ENCODE measurements around the gene PHLDA2. TPM values are rescaled to one million over a fixed set of nuclear protein-coding genes. Genes with fewer than 3 reads are reported as not detected.
"Not testable (repeated sequence)": the region's sequence is repeated elsewhere in the genome, so short reads cannot be mapped to it uniquely, and the experiment has no call there.

Gene PHLDA2
- polyA plus RNA-seq, 5 donors: 0.19 to 1.9 (median 0.76) TPM; not detected in 1

- DNase-seq: no peak
These were observed 16.6 kb upstream of the PHLDA2 start for GRCh38 chr11:2945757-2946287.

DNA sequence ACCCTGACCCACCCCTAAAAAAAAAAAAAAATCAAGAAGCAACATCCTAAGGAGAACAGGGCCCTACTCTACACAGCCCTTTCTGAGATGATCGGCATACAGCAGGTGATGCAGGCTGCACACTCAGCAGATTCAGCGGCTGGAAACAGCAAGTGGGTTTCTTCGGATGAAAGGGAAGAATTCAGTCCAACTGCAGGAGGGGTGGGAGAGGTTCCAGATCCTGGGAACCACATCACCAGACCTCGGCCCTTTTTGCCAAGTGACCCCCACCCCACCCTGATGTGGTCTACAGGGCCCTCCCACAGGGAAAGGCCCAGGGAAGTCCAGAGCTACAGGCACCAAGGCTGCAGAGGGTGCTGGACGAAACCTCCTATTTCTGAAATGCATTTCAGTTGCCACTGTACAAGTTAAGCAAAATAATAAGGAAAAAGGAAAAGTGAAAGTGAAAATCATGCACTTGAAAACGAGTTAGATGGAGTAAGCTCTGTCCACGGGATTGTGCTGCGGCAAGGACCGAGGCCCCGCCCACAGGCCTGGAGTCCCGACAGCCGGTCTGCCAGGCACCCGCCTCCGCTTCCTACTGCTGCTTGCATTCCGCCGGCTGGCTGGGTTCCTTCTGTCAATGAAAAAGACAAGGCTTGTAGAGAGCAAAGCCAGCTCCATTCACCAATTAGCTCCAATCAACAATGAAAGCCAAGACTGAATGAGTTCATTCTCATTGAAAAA, 16.0 kb upstream of the PHLDA2 start:
- peak; percentile 84 to 86 for DNase-seq

DNA sequence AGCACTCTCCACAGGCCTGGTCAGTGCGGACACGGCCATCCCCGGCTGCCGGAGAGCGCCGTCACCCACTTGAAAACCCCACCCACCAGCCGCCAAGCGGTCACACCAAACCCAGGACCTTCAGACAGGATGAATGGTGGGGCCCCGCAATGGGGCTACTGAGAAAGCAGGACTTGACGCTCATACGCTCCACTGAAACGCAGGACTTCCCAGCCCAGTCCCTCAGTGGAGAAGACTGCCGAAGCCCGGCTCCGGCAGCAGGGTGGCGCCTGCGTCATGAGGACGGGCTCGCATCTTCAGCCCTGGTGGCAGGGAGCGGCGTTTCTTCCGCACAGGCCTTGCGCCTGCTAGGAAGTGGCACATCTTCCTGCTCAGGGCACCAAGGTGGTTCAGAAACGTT, 15.3 kb upstream of the PHLDA2 start:
- DNase-seq: no peak

DNA sequence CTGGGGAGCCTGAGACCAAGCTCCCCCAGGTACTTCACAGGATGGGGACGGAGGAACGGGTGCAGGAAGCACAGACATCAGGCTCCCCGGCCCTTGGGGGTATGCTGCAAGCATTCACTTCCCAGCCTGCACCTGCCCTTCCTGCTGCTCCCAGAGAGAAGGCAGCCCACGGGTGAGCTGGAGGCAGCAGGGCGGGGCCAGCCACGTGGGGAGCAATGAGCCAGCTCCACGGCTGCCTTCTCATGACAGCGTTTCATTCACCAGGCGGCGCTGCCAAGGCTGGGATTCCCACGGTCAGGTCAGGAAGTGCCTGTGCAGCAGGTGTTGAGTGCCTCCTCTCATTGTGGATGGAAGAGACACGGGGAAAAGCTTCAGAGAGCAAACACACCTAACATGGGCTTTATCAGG, 14.5 kb upstream of the PHLDA2 start:
- DNase-seq: no peak

GRCh38 chr11:2942872-2943710, 13.9 kb upstream of the PHLDA2 start:
- DNase-seq: no peak

DNA sequence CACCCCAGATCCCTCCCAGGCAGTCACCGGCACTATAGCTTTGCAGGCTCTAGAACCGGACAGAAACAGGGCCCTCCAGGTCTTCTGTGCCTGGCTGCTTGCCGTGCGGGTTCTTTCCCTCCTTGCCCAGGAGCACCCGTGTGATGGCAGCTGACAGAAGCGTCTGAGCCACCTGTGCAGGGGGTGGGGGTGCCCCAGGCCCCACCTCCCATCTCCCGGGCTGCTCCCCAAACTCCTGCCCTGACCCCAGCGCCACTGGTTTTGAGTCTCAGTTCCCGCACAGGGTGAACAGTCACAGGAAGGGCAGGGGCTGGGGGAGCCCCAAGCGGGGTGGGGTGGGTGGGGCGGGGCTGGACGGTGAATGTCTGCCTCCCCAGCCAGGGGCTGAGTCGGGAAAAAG, 13.2 kb upstream of the PHLDA2 start:
- no peak for DNase-seq

DNA sequence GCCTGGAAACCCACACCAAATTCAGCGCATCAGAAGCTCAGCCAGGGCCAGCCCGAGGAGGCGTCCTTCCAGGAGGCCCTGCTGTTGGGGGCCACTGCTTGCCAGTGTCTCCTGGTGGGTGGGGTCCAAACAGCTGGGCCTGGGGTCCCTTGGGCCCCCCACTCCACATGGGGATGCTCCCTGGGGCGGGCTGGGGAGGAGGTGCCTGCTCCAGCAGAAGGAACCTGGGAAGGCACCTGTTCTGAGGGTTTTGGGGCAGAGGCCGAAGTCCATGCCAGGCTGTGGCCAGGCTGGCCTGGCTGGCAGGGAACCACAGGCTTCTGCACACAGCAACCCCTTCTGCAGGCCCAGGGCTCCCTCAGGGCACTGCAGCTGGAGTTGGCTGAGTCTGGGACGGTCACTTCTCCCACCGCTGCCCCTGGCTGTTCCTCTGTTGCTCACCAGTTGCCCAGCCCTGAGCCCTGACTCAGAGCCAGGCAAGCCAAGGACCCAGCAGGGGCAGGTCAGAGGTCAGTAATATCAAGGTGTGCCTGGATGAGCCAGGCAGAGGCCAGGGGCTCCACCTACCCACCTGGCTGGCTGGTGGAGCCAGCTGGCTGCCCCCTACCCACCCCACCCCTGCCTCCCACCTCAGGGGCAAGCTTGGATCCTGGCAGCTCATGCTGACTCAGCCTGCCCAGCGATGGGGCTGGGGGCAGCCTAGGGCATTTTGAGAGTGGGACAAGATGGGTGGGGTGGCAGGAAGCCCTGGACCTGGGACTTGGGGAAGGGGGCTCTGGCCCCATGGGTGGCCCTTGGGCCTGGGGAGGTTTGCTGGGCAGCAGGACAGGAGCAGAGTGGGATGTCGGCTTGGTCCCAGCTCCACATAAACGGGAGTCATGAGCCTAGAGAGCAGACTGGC, 12.0 kb upstream of the PHLDA2 start:
- no peak for DNase-seq

GRCh38 chr11:2940147-2940920, 11.1 kb upstream of the PHLDA2 start:
- DNase-seq: no peak

DNA sequence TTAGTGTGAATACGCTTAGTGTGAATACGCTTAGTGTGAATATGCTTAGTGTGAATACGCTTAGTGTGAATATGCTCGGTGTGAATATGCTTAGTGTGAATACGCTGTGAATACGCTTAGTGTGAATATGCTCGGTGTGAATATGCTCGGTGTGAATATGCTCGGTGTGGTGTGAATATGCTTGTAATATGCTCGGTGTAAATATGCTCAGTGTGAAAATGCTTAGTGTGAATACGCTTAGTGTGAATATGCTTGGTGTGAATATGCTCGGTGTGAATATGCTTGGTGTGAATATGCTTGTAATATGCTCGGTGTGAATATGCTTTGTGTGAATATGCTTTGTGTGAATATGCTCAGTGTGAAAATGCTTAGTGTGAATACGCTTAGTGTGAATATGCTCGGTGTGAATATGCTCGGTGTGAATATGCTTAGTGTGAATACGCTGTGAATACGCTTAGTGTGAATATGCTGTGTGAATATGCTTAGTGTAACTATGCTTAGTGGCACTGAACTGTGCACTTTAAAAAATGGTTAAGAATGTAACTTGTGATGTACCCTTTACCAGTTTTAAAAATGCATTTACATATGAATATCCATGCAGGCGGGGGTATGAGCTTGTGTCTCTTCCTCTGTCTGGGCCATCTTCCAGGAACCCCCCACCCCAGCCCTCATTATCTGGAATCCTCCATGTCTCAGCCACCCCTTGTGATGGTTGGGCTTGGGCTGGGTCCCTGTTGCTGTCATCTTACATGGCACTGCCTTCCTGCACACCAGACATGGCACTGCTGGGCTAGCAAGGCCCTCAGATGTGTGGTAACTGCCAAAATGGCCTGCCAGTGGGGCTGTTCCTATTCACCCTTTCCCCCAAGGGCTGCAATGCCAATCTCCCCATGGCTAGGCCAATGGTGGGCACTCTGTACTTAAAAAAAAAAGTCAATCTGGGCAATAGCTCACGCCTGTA, 9.5 kb upstream of the PHLDA2 start:
- DNase-seq: not testable (repeated sequence)

DNA sequence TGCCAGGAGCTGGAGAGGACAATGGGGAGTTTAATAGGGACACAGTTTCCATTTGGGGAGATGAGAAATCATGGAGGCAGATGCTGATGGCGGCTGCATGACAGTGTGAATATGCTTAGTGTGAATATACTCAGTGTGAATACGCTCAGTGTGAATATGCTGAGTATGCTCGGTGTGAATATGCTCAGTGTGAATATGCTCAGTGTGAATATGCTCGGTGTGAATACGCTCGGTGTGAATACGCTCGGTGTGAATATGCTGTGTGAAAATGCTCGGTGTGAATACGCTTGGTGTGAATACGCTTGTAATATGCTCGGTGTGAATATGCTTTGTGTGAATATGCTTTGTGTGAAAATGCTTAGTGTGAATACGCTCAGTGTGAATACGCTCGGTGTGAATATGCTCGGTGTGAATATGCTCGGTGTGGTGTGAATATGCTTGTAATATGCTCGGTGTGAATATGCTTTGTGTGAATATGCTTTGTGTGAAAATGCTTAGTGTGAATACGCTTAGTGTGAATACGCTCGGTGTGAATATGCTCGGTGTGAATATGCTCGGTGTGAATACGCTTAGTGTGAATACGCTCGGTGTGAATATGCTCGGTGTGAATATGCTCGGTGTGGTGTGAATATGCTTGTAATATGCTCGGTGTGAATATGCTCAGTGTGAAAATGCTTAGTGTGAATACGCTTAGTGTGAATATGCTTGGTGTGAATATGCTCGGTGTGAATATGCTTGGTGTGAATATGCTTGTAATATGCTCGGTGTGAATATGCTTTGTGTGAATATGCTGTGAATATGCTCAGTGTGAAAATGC, 8.6 kb upstream of the PHLDA2 start:
- DNase-seq: not testable (repeated sequence)

DNA sequence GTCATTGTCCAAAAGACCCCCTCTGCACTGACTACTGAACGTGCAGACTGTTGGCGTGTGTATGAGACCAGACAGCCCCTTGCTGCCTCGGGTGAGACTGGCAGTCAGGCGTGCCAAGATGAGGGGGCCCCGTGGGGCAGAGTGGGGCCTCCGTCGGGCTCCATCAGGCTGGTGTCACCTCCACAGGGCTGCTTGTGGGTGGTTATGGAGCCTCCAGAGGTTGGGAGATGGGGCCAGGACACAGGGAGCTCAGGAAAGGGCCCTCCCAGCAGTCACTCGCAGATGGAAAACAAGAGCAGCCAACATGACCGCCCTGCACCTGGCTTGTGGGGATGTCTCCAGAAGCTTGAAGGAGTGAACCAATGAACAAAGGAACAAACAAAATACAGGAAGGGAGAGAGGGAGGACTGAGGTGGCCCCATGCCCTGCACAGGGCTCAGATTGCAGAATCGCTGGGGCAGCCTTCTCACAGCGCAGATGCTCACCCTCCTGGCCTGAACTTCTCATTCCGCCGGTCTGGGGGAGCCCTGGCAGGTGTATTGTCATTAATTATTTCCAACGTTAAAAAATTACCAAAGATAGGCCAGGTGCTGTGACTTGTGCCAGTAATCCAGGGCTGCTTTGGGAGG, 5.5 kb upstream of the PHLDA2 start:
- DNase-seq: no peak

DNA sequence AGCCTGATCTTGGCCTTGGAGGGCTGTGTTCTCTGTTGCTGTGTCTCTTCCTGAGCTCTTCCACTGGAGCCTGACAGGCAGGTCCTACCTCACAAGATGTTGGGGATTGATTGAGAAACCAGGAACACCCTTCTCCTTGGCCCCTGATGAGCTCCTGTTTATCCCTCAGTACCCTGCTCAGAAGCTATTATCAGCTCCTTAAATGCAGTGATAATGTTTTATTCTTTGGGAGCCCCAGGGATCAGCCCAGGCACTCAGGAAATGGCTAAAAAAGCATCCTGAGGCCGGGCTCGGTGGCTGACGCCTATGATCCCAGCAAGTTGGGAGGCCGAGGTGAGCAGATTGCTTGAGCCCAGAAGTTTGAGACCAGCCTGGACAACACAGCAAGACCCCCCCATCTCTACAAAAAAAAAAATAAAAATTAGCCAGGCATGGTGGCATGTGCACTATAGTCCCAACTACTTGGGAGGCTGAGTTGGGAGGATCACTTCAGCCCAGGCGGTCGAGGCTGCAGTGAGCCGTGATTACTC, 4.9 kb upstream of the PHLDA2 start:
- DNase-seq: no peak

DNA sequence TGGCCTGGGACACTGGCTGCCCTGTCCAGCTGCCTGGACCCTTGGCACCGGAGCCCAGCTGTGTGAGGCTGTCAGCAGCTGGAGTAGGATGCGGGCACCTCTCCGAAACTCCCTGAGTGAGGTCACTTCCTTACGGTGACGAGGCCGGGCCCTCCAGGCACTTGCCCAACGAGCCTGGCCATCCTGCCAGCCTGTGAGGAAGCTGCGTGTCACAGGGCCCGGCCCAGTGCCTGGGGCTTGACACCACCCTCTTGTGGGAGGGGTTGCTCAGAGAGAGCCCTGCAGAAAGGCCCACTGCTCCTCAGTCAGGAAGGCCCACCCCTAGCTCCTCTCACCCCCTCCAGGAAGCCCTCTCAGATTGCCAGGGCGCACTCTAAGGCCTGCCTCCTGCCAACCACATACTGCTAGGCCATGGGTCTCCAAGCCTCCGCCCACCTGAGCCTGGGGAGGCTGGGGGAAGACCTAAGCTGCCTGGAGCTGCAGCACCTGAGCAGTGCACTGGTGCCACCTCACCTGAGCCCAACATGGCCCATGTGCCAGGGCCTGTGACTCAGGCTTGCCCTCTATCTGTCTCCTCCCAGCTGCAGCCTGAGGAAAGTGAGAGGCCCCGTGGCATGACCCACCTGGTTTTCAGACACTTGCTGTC, 4.3 kb upstream of the PHLDA2 start:
- no peak for DNase-seq

- no peak for DNase-seq
These were observed 3.6 kb upstream of the PHLDA2 start for GRCh38 chr11:2932850-2933251.

GRCh38 chr11:2931771-2932738, 2.8 kb upstream of the PHLDA2 start:
- no peak for DNase-seq

GRCh38 chr11:2931420-2931746, 2.2 kb upstream of the PHLDA2 start:
- no peak for DNase-seq
